Keratinocyte (primary cell): ENCODE measurements around the gene COL4A6.

Source experiments
- EZH2 ChIP-seq: IDR thresholded peaks from one replicate; pipeline ENCODE4 v1.6.1; 2012; ENCODE audit warnings: inconsistent platforms, mild to moderate bottlenecking, low read length, moderate library complexity
- TF ChIP-seq, protein P1 (sequence below), 3 experiments: IDR thresholded peaks in 1 of 3; conservative IDR thresholded peaks in 1 of 3; optimal IDR thresholded peaks in 1 of 3; 2 replicates in 2 of 3; 3 replicates in 1 of 3; pipeline versions ENCODE3 to v1.5.1; 2011; ENCODE audit warnings: low read length in 3 of 3, mild to moderate bottlenecking in 3 of 3, moderate library complexity in 2 of 3, control low read depth in 1 of 3, inconsistent platforms in 1 of 3; ENCODE audit not compliant: insufficient read depth in 2 of 3; ENCODE audit errors: extremely low read depth in 1 of 3

DNA sequence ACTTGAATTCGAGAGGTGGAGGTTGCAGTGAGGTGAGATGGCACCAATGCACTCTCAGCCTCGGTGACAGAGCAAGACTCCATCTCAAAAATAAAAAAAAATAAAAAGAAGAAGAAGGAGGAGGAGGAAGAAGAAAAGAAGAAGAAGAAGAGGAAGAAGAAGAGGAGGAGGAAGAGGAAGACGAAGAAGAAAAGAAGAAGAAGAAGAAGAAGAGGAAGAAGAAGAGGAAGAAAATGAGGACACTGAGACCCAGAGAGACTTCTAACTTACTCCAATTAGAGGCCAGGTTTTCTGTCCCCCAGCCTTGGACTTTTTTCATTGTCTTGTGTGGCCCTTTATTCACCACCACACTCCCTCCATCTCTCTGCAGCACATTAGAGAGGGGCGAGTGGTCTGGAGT is 276.0 kb downstream of the COL4A6 start:
- TF ChIP-seq, protein P1, sequence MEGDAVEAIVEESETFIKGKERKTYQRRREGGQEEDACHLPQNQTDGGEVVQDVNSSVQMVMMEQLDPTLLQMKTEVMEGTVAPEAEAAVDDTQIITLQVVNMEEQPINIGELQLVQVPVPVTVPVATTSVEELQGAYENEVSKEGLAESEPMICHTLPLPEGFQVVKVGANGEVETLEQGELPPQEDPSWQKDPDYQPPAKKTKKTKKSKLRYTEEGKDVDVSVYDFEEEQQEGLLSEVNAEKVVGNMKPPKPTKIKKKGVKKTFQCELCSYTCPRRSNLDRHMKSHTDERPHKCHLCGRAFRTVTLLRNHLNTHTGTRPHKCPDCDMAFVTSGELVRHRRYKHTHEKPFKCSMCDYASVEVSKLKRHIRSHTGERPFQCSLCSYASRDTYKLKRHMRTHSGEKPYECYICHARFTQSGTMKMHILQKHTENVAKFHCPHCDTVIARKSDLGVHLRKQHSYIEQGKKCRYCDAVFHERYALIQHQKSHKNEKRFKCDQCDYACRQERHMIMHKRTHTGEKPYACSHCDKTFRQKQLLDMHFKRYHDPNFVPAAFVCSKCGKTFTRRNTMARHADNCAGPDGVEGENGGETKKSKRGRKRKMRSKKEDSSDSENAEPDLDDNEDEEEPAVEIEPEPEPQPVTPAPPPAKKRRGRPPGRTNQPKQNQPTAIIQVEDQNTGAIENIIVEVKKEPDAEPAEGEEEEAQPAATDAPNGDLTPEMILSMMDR (optimal IDR thresholded peaks at IDR 0.05 in 1 of 3, IDR thresholded peaks at IDR 0.05 in 1 of 3, conservative IDR thresholded peaks at IDR 0.05 in 1 of 3; ENCODE audit: extremely low read depth in 1 of 3, insufficient read depth in 2 of 3, low read length in 3 of 3), result no peak
- no peak for TF ChIP-seq EZH2
